ENCODE measurements around the gene WNT6. TPM values are rescaled to one million over a fixed set of nuclear protein-coding genes. Genes with fewer than 3 reads are reported as not detected.

The WNT6 gene
- total RNA-seq, 2 experiments from 2014 or later, result not detected

GRCh38 chr2:218833023-218833609, 26.5 kb upstream of the WNT6 start:
- no peaks in the 10 kb centered on the region for H3K4me1 ChIP-seq (ENCODE audit: insufficient read depth, low read length)
- DNase-seq, result no peak
- no peaks in the 10 kb centered on the region for H3K36me3 Mint-ChIP-seq (ENCODE audit: low read depth)
- no peaks in the 10 kb centered on the region for H3K4me1 Mint-ChIP-seq (ENCODE audit: low read depth)
- H3K27me3 ChIP-seq (ENCODE audit: control insufficient read depth in 1 of 2, insufficient read depth in 2 of 2, low read length in 2 of 2), result peaks cover 9 to 53% of the 10 kb centered on the region in 2 experiments
- POLR2A ChIA-PET, result interaction anchor here (0.6 kb wide), 1 partner anchor 129 kb away, joined by 3 read pairs; no protein-coding TSS in a partner anchor
- no peak for ATAC-seq (ENCODE audit: poor library complexity)
- no peak overlapping the region for H3K27ac Mint-ChIP-seq
- peaks cover 4 to 11% of the 10 kb centered on the region in 2 experiments for H3K9me3 ChIP-seq (ENCODE audit: control insufficient read depth in 1 of 2, insufficient read depth in 1 of 2, low read length in 2 of 2)
- CTCF ChIA-PET, result no interaction called here
- peaks cover 2% of the 10 kb centered on the region for H3K9me3 Mint-ChIP-seq
- no peak overlapping the region for H3K27ac ChIP-seq (ENCODE audit: low read depth in 1 of 2, low read length in 2 of 2)
- intact Hi-C loops (cut with DNase I, micrococcal nuclease), result no loop called here
- H3K27me3 Mint-ChIP-seq, result peaks cover 58% of the 10 kb centered on the region
- no peak overlapping the region for H3K4me3 Mint-ChIP-seq
- no peak for TF ChIP-seq CTCF (IDR thresholded peaks at IDR 0.05)
- no peak overlapping the region for H3K4me3 ChIP-seq (ENCODE audit: low read length)
- no peaks in the 10 kb centered on the region for H3K36me3 ChIP-seq (ENCODE audit: insufficient read depth, low read length)

DNA sequence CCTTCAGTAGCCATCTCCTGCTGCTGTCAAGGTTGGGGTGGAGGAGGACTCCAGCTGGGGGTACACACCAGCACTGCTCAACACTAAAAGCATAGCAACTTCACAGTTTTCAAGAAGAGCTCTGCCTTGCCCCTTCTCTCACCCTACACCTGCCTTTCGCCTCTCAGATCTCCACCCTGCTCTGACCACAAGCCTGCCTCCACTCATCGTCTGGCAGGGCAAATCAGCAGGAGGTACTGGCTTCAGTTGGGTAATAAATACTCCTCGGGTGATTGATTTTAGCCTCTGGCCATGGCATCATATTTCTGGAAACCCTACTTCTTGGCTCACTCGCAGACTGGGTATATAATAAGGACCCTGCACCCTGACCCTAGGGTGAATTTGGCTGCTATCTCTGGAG, 24.9 kb upstream of the WNT6 start:
- no peak overlapping the region for H3K27ac ChIP-seq (ENCODE audit: low read depth in 1 of 2, low read length in 2 of 2)
- ChIA-PET POLR2A (no interaction called here), CTCF (no interaction called here)
- ATAC-seq (ENCODE audit: poor library complexity), result no peak
- peaks cover 2% of the 10 kb centered on the region for H3K9me3 Mint-ChIP-seq
- H3K27ac Mint-ChIP-seq, result no peak overlapping the region
- peaks cover 9 to 62% of the 10 kb centered on the region in 2 experiments for H3K27me3 ChIP-seq (ENCODE audit: control insufficient read depth in 1 of 2, insufficient read depth in 2 of 2, low read length in 2 of 2)
- no peak for TF ChIP-seq CTCF (IDR thresholded peaks at IDR 0.05)
- H3K9me3 ChIP-seq (ENCODE audit: control insufficient read depth in 1 of 2, insufficient read depth in 1 of 2, low read length in 2 of 2), result peaks cover 4 to 14% of the 10 kb centered on the region in 2 experiments
- peaks cover 73% of the 10 kb centered on the region for H3K27me3 Mint-ChIP-seq
- no peak overlapping the region for H3K4me3 ChIP-seq (ENCODE audit: low read length)
- no peaks in the 10 kb centered on the region for H3K4me1 ChIP-seq (ENCODE audit: insufficient read depth, low read length)
- no peak for DNase-seq
- no peak overlapping the region for H3K4me3 Mint-ChIP-seq
- no peaks in the 10 kb centered on the region for H3K4me1 Mint-ChIP-seq (ENCODE audit: low read depth)
- no peaks in the 10 kb centered on the region for H3K36me3 Mint-ChIP-seq (ENCODE audit: low read depth)
- intact Hi-C loops (cut with DNase I, micrococcal nuclease), result no loop called here
- no peaks in the 10 kb centered on the region for H3K36me3 ChIP-seq (ENCODE audit: insufficient read depth, low read length)

- peaks cover 0 to 14% of the 10 kb centered on the region in 2 experiments for H3K9me3 ChIP-seq (ENCODE audit: control insufficient read depth in 1 of 2, insufficient read depth in 1 of 2, low read length in 2 of 2)
- Mint-ChIP-seq H3K9me3 (peaks cover 2% of the 10 kb centered on the region), H3K4me1 (ENCODE audit: low read depth) (no peaks in the 10 kb centered on the region), H3K27ac (no peak overlapping the region), H3K36me3 (ENCODE audit: low read depth) (no peaks in the 10 kb centered on the region), H3K27me3 (peaks cover 68% of the 10 kb centered on the region), H3K4me3 (no peak overlapping the region)
- no peak overlapping the region for H3K27ac ChIP-seq (ENCODE audit: low read depth in 1 of 2, low read length in 2 of 2)
- intact Hi-C loops (cut with DNase I, micrococcal nuclease), result no loop called here
- POLR2A ChIA-PET, result no interaction called here
- CTCF ChIA-PET, result no interaction called here
- no peak for ATAC-seq (ENCODE audit: poor library complexity)
- no peak overlapping the region for H3K4me3 ChIP-seq (ENCODE audit: low read length)
- TF ChIP-seq CTCF (IDR thresholded peaks at IDR 0.05), result no peak
- H3K27me3 ChIP-seq (ENCODE audit: control insufficient read depth in 1 of 2, insufficient read depth in 2 of 2, low read length in 2 of 2), result peaks cover 9 to 53% of the 10 kb centered on the region in 2 experiments
- H3K4me1 ChIP-seq (ENCODE audit: insufficient read depth, low read length), result no peaks in the 10 kb centered on the region
- no peaks in the 10 kb centered on the region for H3K36me3 ChIP-seq (ENCODE audit: insufficient read depth, low read length)
- DNase-seq, result no peak
These were observed 22.1 kb upstream of the WNT6 start for GRCh38 chr2:218837495-218837894.
